ENCODE data around the gene AQP12A. TPM values are rescaled to one million over a fixed set of nuclear protein-coding genes. Genes with fewer than 3 reads are reported as not detected.

Gene AQP12A
- total RNA-seq, 1 donor from 2014 or later = not detected

GRCh38 chr2:240716130-240716798 is 24.6 kb downstream of the AQP12A start:
- Histone ChIP-seq H4K20me1 (ENCODE audit: low read depth) (no peaks in the 10 kb centered on the region), H3K4me3 (no peak overlapping the region), H3K4me2 (no peak overlapping the region), H3K27ac (no peak overlapping the region), H3K9me3 (ENCODE audit: low read depth) (no peaks in the 10 kb centered on the region), H3K79me2 (ENCODE audit: low read depth) (no peaks in the 10 kb centered on the region), H3K4me1 (no peaks in the 10 kb centered on the region), H2AFZ (replicated peaks) (no peak overlapping the region), H3K27me3 (no peaks in the 10 kb centered on the region), H3F3A (ENCODE audit: low read depth) (no peaks in the 10 kb centered on the region), H3K9ac (no peak overlapping the region), H3K36me3 (no peaks in the 10 kb centered on the region)
- TF ChIP-seq EZH2 (IDR thresholded peaks at IDR 0.05) = no peak
- no peak for TF ChIP-seq EZH2phosphoT487 (IDR thresholded peaks at IDR 0.05)
- TF ChIP-seq CTCF (IDR thresholded peaks at IDR 0.05) = no peak
- DNase-seq (ENCODE audit: low spot score) = no peak
- peak overlapping the region; percentile 72 for H3K27ac Mint-ChIP-seq
- H3K27me3 Mint-ChIP-seq (ENCODE audit: insufficient read depth, low read depth) = peaks cover 5% of the 10 kb centered on the region
- H3K9me3 Mint-ChIP-seq = no peaks in the 10 kb centered on the region
- H3K36me3 Mint-ChIP-seq = no peaks in the 10 kb centered on the region
- peaks cover 2% of the 10 kb centered on the region for H3K4me1 Mint-ChIP-seq
- no peak overlapping the region for H3K4me3 Mint-ChIP-seq

- Mint-ChIP-seq H3K9me3 (no peaks in the 10 kb centered on the region), H3K4me3 (no peak overlapping the region), H3K4me1 (peaks cover 2% of the 10 kb centered on the region), H3K27ac (no peak overlapping the region), H3K27me3 (ENCODE audit: insufficient read depth, low read depth) (peaks cover 5% of the 10 kb centered on the region), H3K36me3 (no peaks in the 10 kb centered on the region)
- Histone ChIP-seq H3K9me3 (ENCODE audit: low read depth) (no peaks in the 10 kb centered on the region), H3K27me3 (no peaks in the 10 kb centered on the region), H4K20me1 (ENCODE audit: low read depth) (no peaks in the 10 kb centered on the region), H3K4me2 (no peak overlapping the region), H3K9ac (no peak overlapping the region), H3K36me3 (no peaks in the 10 kb centered on the region), H3K4me3 (no peak overlapping the region), H3K27ac (no peak overlapping the region), H2AFZ (replicated peaks) (no peak overlapping the region), H3K79me2 (ENCODE audit: low read depth) (no peaks in the 10 kb centered on the region), H3F3A (ENCODE audit: low read depth) (no peaks in the 10 kb centered on the region), H3K4me1 (no peaks in the 10 kb centered on the region)
- TF ChIP-seq EZH2phosphoT487 (IDR thresholded peaks at IDR 0.05) = no peak
- no peak for TF ChIP-seq CTCF (IDR thresholded peaks at IDR 0.05)
- TF ChIP-seq EZH2 (IDR thresholded peaks at IDR 0.05) = no peak
- DNase-seq (ENCODE audit: low spot score) = no peak
These were observed 25.5 kb downstream of the AQP12A start for GRCh38 chr2:240717181-240717641.

GRCh38 chr2:240717681-240718581 is 26.3 kb downstream of the AQP12A start:
- no peaks in the 10 kb centered on the region for H3K79me2 ChIP-seq (ENCODE audit: low read depth)
- no peaks in the 10 kb centered on the region for H3K4me1 ChIP-seq
- no peak overlapping the region for H3K4me2 ChIP-seq
- Mint-ChIP-seq H3K36me3 (no peaks in the 10 kb centered on the region), H3K27me3 (ENCODE audit: insufficient read depth, low read depth) (peaks cover 5% of the 10 kb centered on the region), H3K4me3 (no peak overlapping the region), H3K9me3 (no peaks in the 10 kb centered on the region), H3K27ac (no peak overlapping the region), H3K4me1 (peaks cover 2% of the 10 kb centered on the region)
- no peaks in the 10 kb centered on the region for H3K36me3 ChIP-seq
- TF ChIP-seq EZH2 (IDR thresholded peaks at IDR 0.05) (no peak), EZH2phosphoT487 (IDR thresholded peaks at IDR 0.05) (no peak), CTCF (IDR thresholded peaks at IDR 0.05) (no peak)
- H3K9me3 ChIP-seq (ENCODE audit: low read depth) = no peaks in the 10 kb centered on the region
- H3K9ac ChIP-seq = no peak overlapping the region
- no peaks in the 10 kb centered on the region for H3F3A ChIP-seq (ENCODE audit: low read depth)
- no peaks in the 10 kb centered on the region for H4K20me1 ChIP-seq (ENCODE audit: low read depth)
- no peak overlapping the region for H3K27ac ChIP-seq
- no peak for DNase-seq (ENCODE audit: low spot score)
- no peak overlapping the region for H3K4me3 ChIP-seq
- no peaks in the 10 kb centered on the region for H3K27me3 ChIP-seq
- no peak overlapping the region for H2AFZ ChIP-seq (replicated peaks)
